ENCODE data around the gene SHC2. TPM values are rescaled to one million over a fixed set of nuclear protein-coding genes. Genes with fewer than 3 reads are reported as not detected.

SHC2 gene
- polyA plus RNA-seq, 1 of the 3 experiments (the other 2 are of a cell fraction): 0.64 TPM

DNA sequence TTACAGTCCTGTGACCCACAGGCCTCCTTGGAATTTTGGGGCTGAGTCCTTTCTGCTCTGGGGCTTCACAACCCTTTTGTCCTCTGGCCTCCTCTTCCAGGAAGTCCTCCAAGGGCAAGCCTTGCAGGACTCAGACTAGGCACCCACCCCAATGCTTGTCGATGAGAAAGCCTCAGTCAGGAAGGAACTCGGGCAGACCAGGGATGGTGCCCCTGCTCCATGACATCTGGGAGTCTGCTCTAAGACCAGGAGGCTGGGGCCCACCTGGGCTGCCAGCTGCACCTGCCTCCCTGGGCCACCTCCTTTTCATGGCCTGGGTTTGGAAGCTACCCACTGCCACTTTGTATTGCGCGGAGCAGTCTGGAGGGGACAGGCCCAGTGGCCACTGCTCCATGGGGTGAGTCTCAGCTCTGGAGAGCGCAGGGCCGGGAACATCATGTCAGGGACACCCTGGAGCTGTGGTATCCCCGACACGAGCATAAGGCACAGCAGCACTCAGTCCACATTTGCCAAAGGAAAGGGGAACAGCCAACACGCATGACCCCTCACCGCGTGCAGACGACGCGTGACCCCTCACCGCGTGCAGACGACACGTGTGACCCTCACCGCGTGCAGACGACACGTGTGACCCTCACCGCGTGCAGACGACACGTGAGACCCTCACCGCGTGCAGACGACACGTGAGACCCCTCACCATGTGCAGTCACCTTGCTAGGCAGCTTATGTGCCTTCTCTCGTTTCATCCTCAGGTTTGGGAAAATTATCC is 62.7 kb downstream of the SHC2 start:
- Histone ChIP-seq H3K9ac (no peak overlapping the region), H3K4me2 (no peak overlapping the region), H3K9me3 (no peaks in the 10 kb centered on the region; the same call in 1 of the 2 replicates), H3K9me2 (no peaks in the 10 kb centered on the region), H3F3A (replicated peaks; ENCODE audit: insufficient read depth) (peaks cover 18% of the 10 kb centered on the region), H4K20me1 (ENCODE audit: insufficient read depth) (no peaks in the 10 kb centered on the region), H3K4me1 (ENCODE audit: control insufficient read depth in 1 of 2, insufficient read depth in 2 of 2, low read depth in 1 of 2, low read length in 1 of 2) (peaks cover 0 to 5% of the 10 kb centered on the region in 2 experiments; a peak in 1 of 4 replicates), H3K27ac (ENCODE audit: low read depth in 2 of 2, low read length in 1 of 2) (no peak overlapping the region), H3K4me3 (ENCODE audit: low read depth in 2 of 2, low read length in 1 of 2) (no peak overlapping the region), H3K27me3 (ENCODE audit: insufficient read depth) (no peaks in the 10 kb centered on the region), H3K79me2 (ENCODE audit: insufficient read depth) (no peaks in the 10 kb centered on the region), H3K36me3 (replicated peaks in 1 of 2; ENCODE audit: control insufficient read depth in 1 of 2, insufficient read depth in 2 of 2, low read length in 1 of 2) (no peaks in the 10 kb centered on the region), H2AFZ (ENCODE audit: low read depth) (no peak overlapping the region)
- no peak for DNase-seq
- ChIA-PET CTCF (interaction anchor here (0.6 to 1.1 kb wide), 2 partner anchors 14 to 124 kb away, joined by 3 read pairs; no protein-coding TSS in a partner anchor), POLR2A (no interaction called here)
- TF ChIP-seq RXRA (IDR thresholded peaks at IDR 0.05; ENCODE audit: borderline replicate concordance, low read depth): no peak
- TF ChIP-seq, protein P1, sequence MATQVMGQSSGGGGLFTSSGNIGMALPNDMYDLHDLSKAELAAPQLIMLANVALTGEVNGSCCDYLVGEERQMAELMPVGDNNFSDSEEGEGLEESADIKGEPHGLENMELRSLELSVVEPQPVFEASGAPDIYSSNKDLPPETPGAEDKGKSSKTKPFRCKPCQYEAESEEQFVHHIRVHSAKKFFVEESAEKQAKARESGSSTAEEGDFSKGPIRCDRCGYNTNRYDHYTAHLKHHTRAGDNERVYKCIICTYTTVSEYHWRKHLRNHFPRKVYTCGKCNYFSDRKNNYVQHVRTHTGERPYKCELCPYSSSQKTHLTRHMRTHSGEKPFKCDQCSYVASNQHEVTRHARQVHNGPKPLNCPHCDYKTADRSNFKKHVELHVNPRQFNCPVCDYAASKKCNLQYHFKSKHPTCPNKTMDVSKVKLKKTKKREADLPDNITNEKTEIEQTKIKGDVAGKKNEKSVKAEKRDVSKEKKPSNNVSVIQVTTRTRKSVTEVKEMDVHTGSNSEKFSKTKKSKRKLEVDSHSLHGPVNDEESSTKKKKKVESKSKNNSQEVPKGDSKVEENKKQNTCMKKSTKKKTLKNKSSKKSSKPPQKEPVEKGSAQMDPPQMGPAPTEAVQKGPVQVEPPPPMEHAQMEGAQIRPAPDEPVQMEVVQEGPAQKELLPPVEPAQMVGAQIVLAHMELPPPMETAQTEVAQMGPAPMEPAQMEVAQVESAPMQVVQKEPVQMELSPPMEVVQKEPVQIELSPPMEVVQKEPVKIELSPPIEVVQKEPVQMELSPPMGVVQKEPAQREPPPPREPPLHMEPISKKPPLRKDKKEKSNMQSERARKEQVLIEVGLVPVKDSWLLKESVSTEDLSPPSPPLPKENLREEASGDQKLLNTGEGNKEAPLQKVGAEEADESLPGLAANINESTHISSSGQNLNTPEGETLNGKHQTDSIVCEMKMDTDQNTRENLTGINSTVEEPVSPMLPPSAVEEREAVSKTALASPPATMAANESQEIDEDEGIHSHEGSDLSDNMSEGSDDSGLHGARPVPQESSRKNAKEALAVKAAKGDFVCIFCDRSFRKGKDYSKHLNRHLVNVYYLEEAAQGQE (IDR thresholded peaks at IDR 0.05; ENCODE audit: low read depth, low read length): no peak
- TF ChIP-seq YY1 (IDR thresholded peaks at IDR 0.05; ENCODE audit: low read depth): no peak
- no peak for TF ChIP-seq USF1 (IDR thresholded peaks at IDR 0.05; ENCODE audit: borderline replicate concordance, low read depth)
- no peak for TF ChIP-seq GATA2 (CRISPR knock-in tag; IDR thresholded peaks at IDR 0.05)
- no peak for TF ChIP-seq EP300 (IDR thresholded peaks at IDR 0.05; ENCODE audit: borderline replicate concordance in 1 of 2, low read depth in 1 of 2, low read length in 1 of 2)
- TF ChIP-seq GABPA (IDR thresholded peaks at IDR 0.05; ENCODE audit: low read depth): no peak
- TF ChIP-seq POLR2AphosphoS5 (IDR thresholded peaks at IDR 0.05; ENCODE audit: low read depth, low read length): no peak
- no peak for TF ChIP-seq NRF1 (IDR thresholded peaks at IDR 0.05; ENCODE audit: low read depth, low read length)
- TF ChIP-seq FOXJ3 (CRISPR knock-in tag; IDR thresholded peaks at IDR 0.05): no peak
- TF ChIP-seq IRF3 (IDR thresholded peaks at IDR 0.05; ENCODE audit: low read depth, low read length): no peak
- no peak for TF ChIP-seq SIN3A (IDR thresholded peaks at IDR 0.05; ENCODE audit: borderline replicate concordance, low read depth, low read length)
- no peak for TF ChIP-seq NFIC (IDR thresholded peaks at IDR 0.05; ENCODE audit: borderline replicate concordance)
- WGBS (ENCODE audit: low lambda C conversion rate): 72% methylated on average over 22 of the region's 31 CpGs
